Mesenchymal stem cell (in vitro differentiated cells and primary cell): ENCODE measurements around the gene ARSG.
A peak's percentile ranks its signal among the peaks of the same experiment; 100 is the strongest.

Experiments used
- DNase-seq: peaks from one replicate; pipeline ENCODE4 v3.0.0-alpha.2; 2013
- H2AFZ ChIP-seq: one replicate; pipeline ENCODE4 v1.6.1; 2013; ENCODE audit warnings: low read depth, mild to moderate bottlenecking, control low read depth, inconsistent platforms, low read length, moderate library complexity
- H2AK5ac ChIP-seq: 2 replicates; pipeline ENCODE4 v1.6.1; 2013; ENCODE audit warnings: low read length, moderate library complexity, mild to moderate bottlenecking, inconsistent platforms; ENCODE audit not compliant: severe bottlenecking
- H2BK120ac ChIP-seq: one replicate; pipeline ENCODE4 v1.6.1; 2013; ENCODE audit warnings: low read depth, mild to moderate bottlenecking, inconsistent platforms, low read length, moderate library complexity
- H2BK12ac ChIP-seq, 2 experiments: one replicate each; pipeline ENCODE4 v1.6.1; 2013; ENCODE audit warnings: inconsistent platforms in 2 of 2, low read length in 2 of 2, mild to moderate bottlenecking in 2 of 2, moderate library complexity in 2 of 2, control low read depth in 1 of 2
- H2BK15ac ChIP-seq: one replicate; pipeline ENCODE4 v1.6.1; 2013; ENCODE audit warnings: mild to moderate bottlenecking, low read depth, inconsistent platforms; ENCODE audit not compliant: poor library complexity, severe bottlenecking
- H2BK5ac ChIP-seq: 2 replicates; pipeline ENCODE4 v1.6.1; 2013; ENCODE audit warnings: low read depth, mild to moderate bottlenecking, low read length, control low read depth, inconsistent platforms; ENCODE audit not compliant: poor library complexity, severe bottlenecking
- H3K14ac ChIP-seq, 2 experiments: one replicate each; pipeline ENCODE4 v1.6.1; 2013; ENCODE audit warnings: inconsistent platforms in 2 of 2, low read length in 2 of 2, control low read depth in 1 of 2, mild to moderate bottlenecking in 1 of 2, moderate library complexity in 1 of 2
- H3K18ac ChIP-seq, 2 experiments: one replicate each; pipeline ENCODE4 v1.6.1; 2013; ENCODE audit warnings: inconsistent platforms in 2 of 2, low read length in 2 of 2, control low read depth in 1 of 2, low read depth in 1 of 2, mild to moderate bottlenecking in 1 of 2
- H3K23ac ChIP-seq, 2 experiments: one replicate each; pipeline ENCODE4 v1.6.1; 2013; ENCODE audit warnings: inconsistent platforms in 2 of 2, low read length in 2 of 2, mild to moderate bottlenecking in 2 of 2, moderate library complexity in 2 of 2, control low read depth in 1 of 2
- H3K27ac ChIP-seq: 2 replicates; pipeline ENCODE4 v1.5.1; 2013; ENCODE audit warnings: mild to moderate bottlenecking, moderate library complexity, low read length, control low read depth, inconsistent platforms; ENCODE audit not compliant: poor library complexity, severe bottlenecking
- H3K27me3 ChIP-seq, 2 experiments: 2 replicates each; pipeline versions ENCODE4 v1.6.1 to v1.7.0; 2013; ENCODE audit warnings: low read length in 2 of 2, mild to moderate bottlenecking in 2 of 2, moderate library complexity in 2 of 2, control low read depth in 1 of 2, inconsistent platforms in 1 of 2; ENCODE audit not compliant: control insufficient read depth in 1 of 2, insufficient read depth in 1 of 2
- H3K36me3 ChIP-seq, 2 experiments: 2 replicates each; pipeline versions ENCODE4 v1.6.1 to v1.7.0; 2013; ENCODE audit warnings: low read length in 2 of 2, control low read depth in 1 of 2, inconsistent platforms in 1 of 2, low read depth in 1 of 2, mild to moderate bottlenecking in 1 of 2; ENCODE audit not compliant: insufficient read depth in 2 of 2, control insufficient read depth in 1 of 2
- H3K4ac ChIP-seq, 2 experiments: one replicate each; pipeline ENCODE4 v1.6.1; 2013; ENCODE audit warnings: inconsistent platforms in 2 of 2, low read length in 2 of 2, mild to moderate bottlenecking in 2 of 2, moderate library complexity in 2 of 2, control low read depth in 1 of 2, low read depth in 1 of 2
- H3K4me1 ChIP-seq: 2 replicates; pipeline ENCODE4 v1.6.1; 2013; ENCODE audit warnings: low read depth, low read length, control low read depth; ENCODE audit not compliant: control insufficient read depth, insufficient read depth
- H3K4me2 ChIP-seq: 2 replicates; pipeline ENCODE4 v1.6.1; 2013; ENCODE audit warnings: low read length, mild to moderate bottlenecking, inconsistent platforms; ENCODE audit not compliant: poor library complexity, severe bottlenecking
- H3K4me3 ChIP-seq, 2 experiments: 2 replicates each; pipeline versions ENCODE4 v1.5.1 to v1.7.0; 2013; ENCODE audit warnings: low read length in 2 of 2, mild to moderate bottlenecking in 2 of 2, control low read depth in 1 of 2, low read depth in 1 of 2; ENCODE audit not compliant: insufficient read depth in 1 of 2
- H3K79me1 ChIP-seq: replicated peaks from 2 replicates; pipeline ENCODE4 v1.6.1; 2013; ENCODE audit warnings: mild to moderate bottlenecking, control low read depth, low read length, inconsistent platforms; ENCODE audit not compliant: poor library complexity, severe bottlenecking
- H3K9ac ChIP-seq: 2 replicates; pipeline ENCODE4 v1.7.0; 2013; ENCODE audit warnings: mild to moderate bottlenecking, low read length, moderate library complexity
- H3K9me3 ChIP-seq: 2 replicates; pipeline ENCODE4 v1.7.0; 2013; ENCODE audit warnings: mild to moderate bottlenecking, low read length; ENCODE audit not compliant: control insufficient read depth
- H4K8ac ChIP-seq: one replicate; pipeline ENCODE4 v1.6.1; 2013; ENCODE audit warnings: inconsistent platforms, mild to moderate bottlenecking, low read length, moderate library complexity
- H4K91ac ChIP-seq: one replicate; pipeline ENCODE4 v1.6.1; 2013; ENCODE audit warnings: mild to moderate bottlenecking, low read length, inconsistent platforms
- WGBS: methylation state at CpG from one replicate; pipeline ENCODE4 v1.1.7; 2013; ENCODE audit warnings: mixed read lengths; 5-methylcytosine and 5-hydroxymethylcytosine counted together

Gene ARSG

GRCh38 chr17:68432086-68432864 is 141.0 kb downstream of the ARSG start:
- Histone ChIP-seq H2AFZ (no peak overlapping the region), H2BK15ac (peak overlapping the region; percentile 3), H3K4ac (no peak overlapping the region), H3K23ac (no peak overlapping the region), H3K36me3 (peaks cover 73 to 93% of the 10 kb centered on the region in 2 experiments), H2BK12ac (no peak overlapping the region), H3K4me1 (peaks cover 6% of the 10 kb centered on the region), H2BK120ac (no peak overlapping the region), H4K8ac (no peak overlapping the region), H3K27me3 (no peaks in the 10 kb centered on the region), H2BK5ac (no peak overlapping the region), H3K18ac (no peak overlapping the region), H3K79me1 (peaks cover 9% of the 10 kb centered on the region), H3K4me3 (no peak overlapping the region), H3K4me2 (no peak overlapping the region), H3K27ac (no peak overlapping the region), H3K14ac (no peak overlapping the region), H4K91ac (no peak overlapping the region), H2AK5ac (no peak overlapping the region), H3K9ac (no peak overlapping the region), H3K9me3 (no peaks in the 10 kb centered on the region)
- DNase-seq: no peak
- 94% methylated on average over 14 of the region's 14 CpGs for WGBS

GRCh38 chr17:68433211-68433610 is 141.9 kb downstream of the ARSG start:
- Histone ChIP-seq H4K8ac (no peak overlapping the region), H4K91ac (no peak overlapping the region), H3K4me2 (no peak overlapping the region), H3K4me1 (peaks cover 9% of the 10 kb centered on the region), H3K14ac (no peak overlapping the region), H2BK120ac (no peak overlapping the region), H2AK5ac (no peak overlapping the region), H2AFZ (no peak overlapping the region), H3K18ac (no peak overlapping the region), H2BK12ac (no peak overlapping the region), H3K27me3 (no peaks in the 10 kb centered on the region), H3K4me3 (no peak overlapping the region), H3K79me1 (peaks cover 9% of the 10 kb centered on the region), H3K23ac (no peak overlapping the region), H3K9me3 (no peaks in the 10 kb centered on the region), H3K36me3 (peaks cover 64 to 93% of the 10 kb centered on the region in 2 experiments), H2BK15ac (no peak overlapping the region), H3K4ac (no peak overlapping the region), H2BK5ac (no peak overlapping the region), H3K9ac (no peak overlapping the region), H3K27ac (no peak overlapping the region)
- no peak for DNase-seq
- WGBS: 93% methylated on average over 6 of the region's 9 CpGs

- Histone ChIP-seq H2BK120ac (no peak overlapping the region), H4K91ac (no peak overlapping the region), H2BK5ac (no peak overlapping the region), H3K79me1 (peaks cover 9% of the 10 kb centered on the region), H3K23ac (no peak overlapping the region), H2AFZ (no peak overlapping the region), H3K4ac (no peak overlapping the region), H2BK12ac (no peak overlapping the region), H3K27me3 (no peaks in the 10 kb centered on the region), H3K9me3 (no peaks in the 10 kb centered on the region), H3K4me3 (no peak overlapping the region), H3K4me1 (peaks cover 10% of the 10 kb centered on the region), H2BK15ac (no peak overlapping the region), H3K18ac (no peak overlapping the region), H3K9ac (no peak overlapping the region), H3K27ac (no peak overlapping the region), H2AK5ac (no peak overlapping the region), H3K14ac (no peak overlapping the region), H4K8ac (no peak overlapping the region), H3K4me2 (no peak overlapping the region), H3K36me3 (peaks cover 56 to 93% of the 10 kb centered on the region in 2 experiments)
- WGBS: 98% methylated on average over 12 of the region's 12 CpGs
- no peak for DNase-seq
These were observed 142.7 kb downstream of the ARSG start for GRCh38 chr17:68433911-68434508.

GRCh38 chr17:68435361-68435760 is 144.1 kb downstream of the ARSG start:
- DNase-seq: no peak
- Histone ChIP-seq H3K4me3 (no peak overlapping the region), H3K14ac (no peak overlapping the region), H3K79me1 (peaks cover 11% of the 10 kb centered on the region), H3K18ac (no peak overlapping the region), H2BK5ac (no peak overlapping the region), H3K36me3 (peaks cover 48 to 94% of the 10 kb centered on the region in 2 experiments), H3K9ac (no peak overlapping the region), H2AK5ac (no peak overlapping the region), H3K4me2 (no peak overlapping the region), H2BK15ac (no peak overlapping the region), H4K8ac (no peak overlapping the region), H3K27ac (no peak overlapping the region), H2BK12ac (no peak overlapping the region), H4K91ac (no peak overlapping the region), H3K27me3 (no peaks in the 10 kb centered on the region), H2BK120ac (no peak overlapping the region), H3K9me3 (no peaks in the 10 kb centered on the region), H3K23ac (no peak overlapping the region), H2AFZ (no peak overlapping the region), H3K4me1 (peaks cover 13% of the 10 kb centered on the region), H3K4ac (no peak overlapping the region)
- 98% methylated on average over 5 of the region's 6 CpGs for WGBS
